ENCODE results near the gene DAPK1.

The DAPK1 gene

DNA sequence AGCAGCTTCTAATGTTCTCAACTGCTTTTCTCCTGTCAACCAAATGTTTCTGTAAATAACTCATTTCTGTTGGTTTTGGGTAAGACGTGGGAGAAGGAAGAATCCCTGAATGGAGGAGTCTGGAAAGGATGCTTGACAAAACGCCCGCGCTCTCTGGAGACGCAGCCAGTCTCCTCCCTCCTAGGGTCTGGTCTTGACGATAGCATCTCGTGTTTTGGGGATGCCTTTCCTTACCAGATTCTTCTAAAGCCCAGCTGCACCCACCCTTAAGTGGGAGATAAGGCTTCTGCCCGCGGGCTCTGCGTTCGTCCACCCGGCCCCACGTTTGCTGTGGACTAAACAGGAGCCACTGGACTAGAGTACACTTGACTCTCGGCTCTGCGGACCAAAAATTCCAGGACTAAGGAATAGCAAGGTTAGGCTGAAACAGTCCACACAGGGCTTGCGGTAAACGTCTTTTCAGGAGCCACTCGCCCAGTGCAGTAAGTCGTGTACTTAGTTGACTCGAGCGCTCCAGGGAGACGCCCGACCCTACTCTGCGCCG, 227.8 kb downstream of the DAPK1 start:
- no peak overlapping the region for H3K9ac ChIP-seq (ENCODE audit: low read depth, low read length)
- H3K36me3 ChIP-seq (ENCODE audit: control insufficient read depth, insufficient read depth, low read length) = no peaks in the 10 kb centered on the region
- H3K4me1 ChIP-seq (ENCODE audit: control insufficient read depth, insufficient read depth, low read length) = no peaks in the 10 kb centered on the region
- no peaks in the 10 kb centered on the region for H3K9me3 ChIP-seq (ENCODE audit: control insufficient read depth, insufficient read depth, low read length)
- peaks cover 20% of the 10 kb centered on the region for H3K27me3 ChIP-seq (ENCODE audit: control insufficient read depth, insufficient read depth, low read length)
- H3K4me3 ChIP-seq (ENCODE audit: low read depth, low read length) = peak overlapping the region; percentile 84

DNA sequence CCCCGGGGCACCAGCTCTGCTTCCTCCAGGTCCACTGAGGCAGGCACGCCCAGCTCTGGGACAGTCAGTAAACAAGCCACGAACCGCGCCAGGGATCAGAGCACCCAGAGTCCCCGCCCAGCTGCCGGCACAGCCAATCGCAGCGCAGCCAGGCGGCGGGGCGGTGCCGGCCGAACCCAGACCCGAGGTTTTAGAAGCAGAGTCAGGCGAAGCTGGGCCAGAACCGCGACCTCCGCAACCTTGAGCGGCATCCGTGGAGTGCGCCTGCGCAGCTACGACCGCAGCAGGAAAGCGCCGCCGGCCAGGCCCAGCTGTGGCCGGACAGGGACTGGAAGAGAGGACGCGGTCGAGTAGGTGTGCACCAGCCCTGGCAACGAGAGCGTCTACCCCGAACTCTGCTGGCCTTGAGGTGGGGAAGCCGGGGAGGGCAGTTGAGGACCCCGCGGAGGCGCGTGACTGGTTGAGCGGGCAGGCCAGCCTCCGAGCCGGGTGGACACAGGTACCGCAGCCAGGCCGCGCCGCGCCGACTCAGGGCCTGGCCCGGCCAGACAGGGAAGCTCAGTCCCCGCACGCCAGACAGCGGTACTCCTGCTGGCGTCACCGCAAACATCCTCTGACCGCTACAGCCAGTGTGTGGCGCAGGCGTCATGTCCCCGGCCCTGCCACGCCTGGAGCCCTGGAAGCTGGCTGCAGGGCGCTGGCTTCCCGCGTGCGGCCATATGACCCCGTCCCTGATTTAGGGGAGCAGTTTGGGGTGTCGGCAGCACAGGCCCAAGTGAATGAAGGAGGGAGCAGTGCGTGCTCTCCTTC, 228.4 kb downstream of the DAPK1 start, which contains the start of gene CTSL:
TSS of gene CTSL (plus strand) at position 220 of the 810 bp plus-strand sequence. CDS start 1,485 bp downstream, outside the sequence.
- H3K9me3 ChIP-seq (ENCODE audit: control insufficient read depth, insufficient read depth, low read length) = no peaks in the 10 kb centered on the region
- peaks cover 20% of the 10 kb centered on the region for H3K27me3 ChIP-seq (ENCODE audit: control insufficient read depth, insufficient read depth, low read length)
- no peaks in the 10 kb centered on the region for H3K4me1 ChIP-seq (ENCODE audit: control insufficient read depth, insufficient read depth, low read length)
- no peaks in the 10 kb centered on the region for H3K36me3 ChIP-seq (ENCODE audit: control insufficient read depth, insufficient read depth, low read length)
- H3K4me3 ChIP-seq (ENCODE audit: low read depth, low read length) = peak within 1 kb of the TSS; percentile 84
- peak within 1 kb of the TSS; percentile 55 for H3K9ac ChIP-seq (ENCODE audit: low read depth, low read length)

DNA sequence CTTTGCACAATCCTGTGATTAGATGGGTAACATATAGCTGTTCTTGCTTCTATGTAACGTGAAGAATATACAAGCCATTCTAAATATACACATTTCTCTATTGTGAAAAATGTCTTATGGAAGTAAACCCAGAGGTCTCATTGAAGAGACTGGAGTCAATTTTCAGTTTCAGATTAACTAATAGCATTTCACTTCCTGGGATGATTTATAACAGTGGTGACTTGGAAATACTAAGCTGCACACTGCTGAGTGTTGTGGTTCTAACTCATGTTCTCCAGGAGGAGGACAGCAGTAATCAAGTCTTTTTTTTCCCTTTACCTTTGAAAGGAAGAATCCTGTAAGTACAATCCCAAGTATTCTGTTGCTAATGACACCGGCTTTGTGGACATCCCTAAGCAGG, 231.6 kb downstream of the DAPK1 start:
- H3K4me1 ChIP-seq (ENCODE audit: control insufficient read depth, insufficient read depth, low read length) = no peaks in the 10 kb centered on the region
- H3K9ac ChIP-seq (ENCODE audit: low read depth, low read length) = no peak overlapping the region
- H3K27me3 ChIP-seq (ENCODE audit: control insufficient read depth, insufficient read depth, low read length) = peaks cover 10% of the 10 kb centered on the region
- no peak overlapping the region for H3K4me3 ChIP-seq (ENCODE audit: low read depth, low read length)
- no peaks in the 10 kb centered on the region for H3K9me3 ChIP-seq (ENCODE audit: control insufficient read depth, insufficient read depth, low read length)
- no peaks in the 10 kb centered on the region for H3K36me3 ChIP-seq (ENCODE audit: control insufficient read depth, insufficient read depth, low read length)

DNA sequence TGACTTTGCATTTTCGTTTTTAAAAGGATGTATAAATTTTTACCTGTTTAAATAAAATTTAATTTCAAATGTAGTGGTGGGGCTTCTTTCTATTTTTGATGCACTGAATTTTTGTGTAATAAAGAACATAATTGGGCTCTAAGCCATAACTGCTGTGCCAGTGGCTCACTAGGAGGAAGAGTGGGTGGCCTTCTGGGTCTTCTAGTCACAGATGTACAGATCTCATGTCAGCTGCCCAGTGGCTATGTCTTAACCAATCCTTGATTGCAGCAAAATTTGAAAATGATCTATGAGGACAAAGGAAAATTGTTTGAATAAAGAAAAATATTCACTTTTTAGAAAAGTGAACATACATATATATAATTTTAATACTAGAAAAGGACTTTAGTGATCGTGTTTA, 233.7 kb downstream of the DAPK1 start:
- no peaks in the 10 kb centered on the region for H3K27me3 ChIP-seq (ENCODE audit: control insufficient read depth, insufficient read depth, low read length)
- no peaks in the 10 kb centered on the region for H3K4me1 ChIP-seq (ENCODE audit: control insufficient read depth, insufficient read depth, low read length)
- H3K9me3 ChIP-seq (ENCODE audit: control insufficient read depth, insufficient read depth, low read length) = no peaks in the 10 kb centered on the region
- no peaks in the 10 kb centered on the region for H3K36me3 ChIP-seq (ENCODE audit: control insufficient read depth, insufficient read depth, low read length)
- H3K9ac ChIP-seq (ENCODE audit: low read depth, low read length) = no peak overlapping the region
- H3K4me3 ChIP-seq (ENCODE audit: low read depth, low read length) = no peak overlapping the region

DNA sequence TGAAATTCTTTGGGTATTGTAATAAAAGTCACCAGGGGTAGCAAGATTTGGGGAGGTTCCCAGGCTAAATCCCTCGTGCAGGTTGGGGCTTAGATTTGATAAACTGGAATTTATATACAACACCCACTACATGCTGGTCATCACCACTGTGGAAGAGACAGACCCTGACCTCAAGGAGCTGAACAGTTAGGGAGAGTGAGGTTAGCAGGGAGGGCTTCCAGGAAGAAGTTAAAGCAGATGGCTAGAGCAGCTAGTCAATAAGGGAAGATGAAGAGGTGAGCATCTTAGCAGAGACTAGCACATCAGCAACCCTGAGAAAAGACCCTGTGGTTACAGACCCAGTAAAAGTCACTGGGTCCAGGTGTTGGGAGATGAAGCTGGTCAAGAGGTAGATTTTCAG, 234.7 kb downstream of the DAPK1 start:
- Histone ChIP-seq H3K9me3 (ENCODE audit: control insufficient read depth, insufficient read depth, low read length) (no peaks in the 10 kb centered on the region), H3K4me3 (ENCODE audit: low read depth, low read length) (no peak overlapping the region), H3K4me1 (ENCODE audit: control insufficient read depth, insufficient read depth, low read length) (no peaks in the 10 kb centered on the region), H3K9ac (ENCODE audit: low read depth, low read length) (no peak overlapping the region), H3K27me3 (ENCODE audit: control insufficient read depth, insufficient read depth, low read length) (no peaks in the 10 kb centered on the region), H3K36me3 (ENCODE audit: control insufficient read depth, insufficient read depth, low read length) (no peaks in the 10 kb centered on the region)

DNA sequence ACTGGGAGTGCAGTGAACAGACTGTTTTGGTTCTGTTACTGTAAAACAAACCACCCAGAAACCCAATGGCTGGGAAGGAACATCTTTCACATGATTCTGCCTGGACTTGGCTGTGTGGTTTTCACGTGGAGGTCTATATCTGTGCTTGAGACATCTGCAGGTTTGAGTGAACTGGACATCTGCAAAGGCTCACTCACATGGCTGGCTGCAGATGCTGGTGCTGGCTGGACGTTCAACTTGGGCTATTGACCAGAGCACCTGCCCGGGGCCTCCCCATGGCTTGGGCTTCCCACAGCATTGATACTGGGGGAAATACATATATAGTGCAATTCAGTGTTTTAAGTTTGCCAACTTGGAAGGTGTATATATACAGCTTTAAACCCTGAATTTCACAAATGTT, 235.1 kb downstream of the DAPK1 start:
- no peaks in the 10 kb centered on the region for H3K9me3 ChIP-seq (ENCODE audit: control insufficient read depth, insufficient read depth, low read length)
- H3K36me3 ChIP-seq (ENCODE audit: control insufficient read depth, insufficient read depth, low read length) = no peaks in the 10 kb centered on the region
- no peaks in the 10 kb centered on the region for H3K4me1 ChIP-seq (ENCODE audit: control insufficient read depth, insufficient read depth, low read length)
- H3K27me3 ChIP-seq (ENCODE audit: control insufficient read depth, insufficient read depth, low read length) = no peaks in the 10 kb centered on the region
- no peak overlapping the region for H3K4me3 ChIP-seq (ENCODE audit: low read depth, low read length)
- no peak overlapping the region for H3K9ac ChIP-seq (ENCODE audit: low read depth, low read length)

DNA sequence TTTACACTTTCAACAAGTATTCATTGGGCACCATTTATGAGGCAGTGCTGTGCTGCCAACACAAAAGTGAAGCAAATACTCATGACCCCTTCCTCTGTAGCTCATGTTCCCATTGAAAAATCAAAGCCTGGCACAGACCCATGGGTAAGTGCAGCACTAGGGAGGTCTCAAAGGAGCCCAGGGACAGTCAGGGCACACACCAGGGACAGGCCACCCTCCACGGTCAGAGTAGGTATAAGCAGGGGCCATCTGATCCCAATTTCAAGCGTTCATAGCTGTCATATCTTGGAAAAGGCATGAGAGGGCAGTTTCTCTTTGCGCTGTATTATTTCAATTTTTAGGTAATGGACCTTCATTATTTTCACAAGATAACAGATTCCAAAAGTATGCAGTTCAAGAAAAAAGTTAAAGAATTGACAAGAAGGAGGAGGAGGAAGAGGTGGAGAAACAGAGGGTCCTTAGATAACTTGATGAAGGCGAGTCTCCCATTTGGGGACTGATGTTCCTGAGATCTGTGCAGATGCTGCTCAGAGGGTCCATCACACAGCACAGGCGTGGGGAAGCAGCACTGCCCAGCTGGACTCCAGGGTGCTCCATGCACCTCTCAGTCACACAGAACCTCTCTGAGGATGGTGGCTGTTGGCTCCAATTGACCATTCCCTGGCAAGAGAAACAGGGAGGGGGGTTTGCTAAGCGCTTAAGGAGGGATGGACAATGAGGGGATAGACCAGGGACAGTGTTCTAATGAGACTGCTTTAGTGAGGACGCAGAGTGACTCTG, 235.8 kb downstream of the DAPK1 start:
- no peaks in the 10 kb centered on the region for H3K36me3 ChIP-seq (ENCODE audit: control insufficient read depth, insufficient read depth, low read length)

DNA sequence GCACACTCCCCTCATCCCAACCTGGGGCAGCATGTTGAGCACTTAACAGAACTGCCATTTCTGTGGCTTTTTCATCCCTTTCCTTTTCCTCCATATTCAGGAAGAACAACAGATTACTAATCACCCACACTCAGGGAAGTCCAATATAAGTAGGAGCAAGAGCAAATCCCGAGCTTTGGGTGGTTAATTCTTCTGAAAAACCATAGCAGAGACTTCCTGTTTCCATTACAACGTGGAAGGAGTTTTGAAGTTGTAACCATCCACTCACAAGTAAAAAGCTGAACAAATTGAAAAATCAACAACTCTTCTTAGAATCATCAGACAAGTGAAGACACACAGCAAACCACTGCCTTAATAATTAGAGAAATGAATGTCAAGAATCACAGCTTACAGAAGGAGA, 236.4 kb downstream of the DAPK1 start:
- no peak overlapping the region for H3K9ac ChIP-seq (ENCODE audit: low read depth, low read length)
- H3K4me3 ChIP-seq (ENCODE audit: low read depth, low read length) = no peak overlapping the region

More for the DNA sequence above, 235.8 kb downstream of the DAPK1 start:
- H3K9ac ChIP-seq (ENCODE audit: low read depth, low read length) = no peak overlapping the region
- no peaks in the 10 kb centered on the region for H3K9me3 ChIP-seq (ENCODE audit: control insufficient read depth, insufficient read depth, low read length)
- no peaks in the 10 kb centered on the region for H3K27me3 ChIP-seq (ENCODE audit: control insufficient read depth, insufficient read depth, low read length)
- no peaks in the 10 kb centered on the region for H3K4me1 ChIP-seq (ENCODE audit: control insufficient read depth, insufficient read depth, low read length)
- H3K4me3 ChIP-seq (ENCODE audit: low read depth, low read length) = no peak overlapping the region

DNA sequence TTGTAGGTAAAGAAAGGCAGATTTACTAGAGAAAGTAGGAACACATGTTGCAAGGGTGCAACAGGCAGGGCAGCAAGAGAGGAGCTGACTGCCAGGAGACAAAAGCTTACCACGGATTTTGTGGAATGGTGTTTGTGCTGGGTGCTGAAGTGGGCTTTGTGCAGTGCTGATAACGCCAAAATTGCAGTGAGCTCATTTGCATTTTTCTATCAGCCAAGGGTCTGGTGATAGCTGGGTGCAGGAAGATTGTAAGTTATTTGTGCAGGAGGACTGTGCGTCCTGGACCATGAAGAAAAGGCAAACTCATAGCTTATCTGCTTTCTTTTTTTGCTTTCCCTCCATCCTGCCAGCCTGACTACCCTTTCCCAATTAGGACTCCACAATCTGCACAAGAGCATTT, 241.9 kb downstream of the DAPK1 start:
- no peaks in the 10 kb centered on the region for H3K36me3 ChIP-seq (ENCODE audit: control insufficient read depth, insufficient read depth, low read length)
- H3K4me1 ChIP-seq (ENCODE audit: control insufficient read depth, insufficient read depth, low read length) = no peaks in the 10 kb centered on the region
- no peak overlapping the region for H3K4me3 ChIP-seq (ENCODE audit: low read depth, low read length)
- H3K9me3 ChIP-seq (ENCODE audit: control insufficient read depth, insufficient read depth, low read length) = no peaks in the 10 kb centered on the region
- H3K27me3 ChIP-seq (ENCODE audit: control insufficient read depth, insufficient read depth, low read length) = no peaks in the 10 kb centered on the region
- no peak overlapping the region for H3K9ac ChIP-seq (ENCODE audit: low read depth, low read length)

More for the DNA sequence above, 236.4 kb downstream of the DAPK1 start:
- no peaks in the 10 kb centered on the region for H3K27me3 ChIP-seq (ENCODE audit: control insufficient read depth, insufficient read depth, low read length)
- H3K4me1 ChIP-seq (ENCODE audit: control insufficient read depth, insufficient read depth, low read length) = no peaks in the 10 kb centered on the region
- no peaks in the 10 kb centered on the region for H3K36me3 ChIP-seq (ENCODE audit: control insufficient read depth, insufficient read depth, low read length)
- H3K9me3 ChIP-seq (ENCODE audit: control insufficient read depth, insufficient read depth, low read length) = no peaks in the 10 kb centered on the region

DNA sequence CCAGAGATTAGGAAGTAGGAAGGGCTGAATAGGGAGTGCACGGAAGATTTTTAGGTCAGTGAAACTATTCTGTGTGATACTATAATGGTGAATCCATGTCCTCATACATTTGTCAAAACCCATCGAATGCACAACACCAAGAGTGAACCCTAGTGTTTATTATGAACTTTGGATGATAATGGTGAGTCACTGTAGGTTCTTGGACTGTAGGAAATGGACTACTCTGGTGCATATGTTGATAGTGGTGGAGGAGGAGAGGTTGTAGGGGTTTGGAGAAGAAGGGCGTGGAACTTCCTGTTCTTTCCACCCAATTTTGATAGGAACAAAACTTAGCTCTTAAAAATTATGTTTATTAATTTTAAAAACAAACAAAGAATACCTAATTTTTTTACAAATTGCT, 242.5 kb downstream of the DAPK1 start:
- Histone ChIP-seq H3K4me1 (ENCODE audit: control insufficient read depth, insufficient read depth, low read length) (no peaks in the 10 kb centered on the region), H3K4me3 (ENCODE audit: low read depth, low read length) (no peak overlapping the region), H3K36me3 (ENCODE audit: control insufficient read depth, insufficient read depth, low read length) (no peaks in the 10 kb centered on the region), H3K9ac (ENCODE audit: low read depth, low read length) (no peak overlapping the region), H3K27me3 (ENCODE audit: control insufficient read depth, insufficient read depth, low read length) (no peaks in the 10 kb centered on the region), H3K9me3 (ENCODE audit: control insufficient read depth, insufficient read depth, low read length) (no peaks in the 10 kb centered on the region)

DNA sequence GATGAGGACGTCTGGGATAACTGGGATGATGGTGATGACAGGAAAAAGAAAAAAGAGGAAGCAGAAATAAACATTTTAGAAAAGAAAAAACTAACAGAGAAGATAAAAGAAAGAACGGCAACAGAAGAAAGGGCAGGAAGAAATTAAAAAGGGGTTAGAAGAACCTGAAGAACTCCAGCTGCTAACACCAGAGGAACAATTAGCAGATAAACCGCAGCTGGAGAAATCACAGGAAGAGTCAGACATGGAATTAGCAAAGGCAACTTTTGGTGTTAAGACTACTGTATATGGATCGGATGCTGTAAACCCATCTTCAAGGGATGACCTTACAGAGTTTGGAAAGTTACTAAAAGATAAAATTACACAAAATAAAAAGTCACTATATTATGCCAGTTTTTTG, 243.7 kb downstream of the DAPK1 start:
- Histone ChIP-seq H3K36me3 (ENCODE audit: control insufficient read depth, insufficient read depth, low read length) (no peaks in the 10 kb centered on the region), H3K27me3 (ENCODE audit: control insufficient read depth, insufficient read depth, low read length) (no peaks in the 10 kb centered on the region), H3K4me1 (ENCODE audit: control insufficient read depth, insufficient read depth, low read length) (no peaks in the 10 kb centered on the region), H3K9me3 (ENCODE audit: control insufficient read depth, insufficient read depth, low read length) (no peaks in the 10 kb centered on the region), H3K9ac (ENCODE audit: low read depth, low read length) (no peak overlapping the region), H3K4me3 (ENCODE audit: low read depth, low read length) (no peak overlapping the region)
